H54 (cell line): ENCODE results near the gene KANSL2.
"Not testable (repeated sequence)": the region's sequence is repeated elsewhere in the genome, so short reads cannot be mapped to it uniquely, and the experiment has no call there.

Experiments used
- DNase-seq: peaks from one replicate; pipeline ENCODE4 v3.0.0; 2011; ENCODE audit warnings: low spot score, mixed read lengths; ENCODE audit not compliant: insufficient read length
- FAIRE-seq: peaks from 3 replicates; lab custom pipeline; 2011; peaks lifted over from hg19 to GRCh38; lab: Jason Lieb, UNC
- POLR2A ChIP-seq: IDR thresholded peaks from 2 replicates; pipeline ENCODE4 v1.6.1; 2011; ENCODE audit warnings: low read depth, mild to moderate bottlenecking, low read length

The KANSL2 gene

DNA sequence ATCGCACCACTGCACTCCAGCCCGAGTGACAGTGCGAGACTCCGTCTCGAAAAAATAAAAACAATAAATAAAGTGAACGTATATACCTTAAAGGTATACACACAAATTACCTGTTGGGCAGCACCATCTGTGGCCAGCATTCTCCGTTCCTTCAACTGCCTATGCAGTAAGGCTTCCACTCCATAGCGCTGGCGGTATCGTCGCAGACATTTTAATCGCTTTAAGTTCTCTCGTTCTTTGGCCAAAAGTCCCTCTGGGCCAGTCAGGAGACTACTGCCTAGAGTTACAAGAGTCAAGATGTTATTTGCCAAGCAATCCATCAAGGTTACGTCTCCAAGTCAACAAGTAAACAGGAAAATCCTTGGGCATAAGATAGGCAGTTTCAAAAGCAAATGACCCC, 13.0 kb downstream of the KANSL2 start:
- no peak for DNase-seq
- no peak for FAIRE-seq

DNA sequence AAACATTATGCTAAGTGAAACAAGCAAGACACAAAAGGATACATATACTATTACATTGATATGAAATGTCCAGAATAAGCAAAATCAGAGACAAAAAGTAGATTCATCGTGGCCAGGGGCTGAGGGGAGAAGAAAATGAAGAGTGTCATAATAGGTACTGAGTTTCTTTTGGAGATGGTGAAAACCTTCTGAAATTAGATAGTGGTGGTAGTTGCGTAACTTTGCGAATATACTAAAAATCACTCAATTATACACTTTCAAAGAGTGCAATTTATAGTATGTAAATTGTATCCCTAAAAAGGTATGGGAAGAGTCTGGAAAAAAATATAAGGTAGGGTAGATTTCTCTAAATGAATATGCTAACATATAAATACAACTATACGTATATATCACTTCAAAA, 22.2 kb downstream of the KANSL2 start:
- FAIRE-seq (no peak), DNase-seq (no peak)

More for the DNA sequence above, 13.0 kb downstream of the KANSL2 start:
- no peak for TF ChIP-seq POLR2A

DNA sequence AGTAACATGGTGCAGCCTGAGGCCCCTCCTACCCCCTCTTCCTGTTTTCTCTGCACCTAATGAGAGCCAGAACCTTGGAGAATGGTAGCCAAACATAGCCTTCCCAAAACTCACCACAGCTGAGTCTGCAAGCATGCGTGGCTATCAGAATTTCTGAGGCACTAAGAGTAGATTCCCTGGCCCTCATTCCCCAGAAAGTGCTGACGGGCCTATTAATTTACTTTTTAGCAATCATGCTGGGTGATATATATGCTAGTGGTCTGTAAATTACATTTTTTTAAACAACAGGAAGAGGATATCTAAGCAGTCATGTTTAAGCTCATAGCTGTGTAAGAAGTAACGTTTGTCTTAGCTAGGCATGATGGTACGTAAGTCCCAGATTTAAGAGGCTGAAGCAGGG, 30.4 kb downstream of the KANSL2 start:
- no peak for FAIRE-seq
- no peak for DNase-seq
- TF ChIP-seq POLR2A: no peak

More for the DNA sequence above, 22.2 kb downstream of the KANSL2 start:
- no peak for TF ChIP-seq POLR2A

DNA sequence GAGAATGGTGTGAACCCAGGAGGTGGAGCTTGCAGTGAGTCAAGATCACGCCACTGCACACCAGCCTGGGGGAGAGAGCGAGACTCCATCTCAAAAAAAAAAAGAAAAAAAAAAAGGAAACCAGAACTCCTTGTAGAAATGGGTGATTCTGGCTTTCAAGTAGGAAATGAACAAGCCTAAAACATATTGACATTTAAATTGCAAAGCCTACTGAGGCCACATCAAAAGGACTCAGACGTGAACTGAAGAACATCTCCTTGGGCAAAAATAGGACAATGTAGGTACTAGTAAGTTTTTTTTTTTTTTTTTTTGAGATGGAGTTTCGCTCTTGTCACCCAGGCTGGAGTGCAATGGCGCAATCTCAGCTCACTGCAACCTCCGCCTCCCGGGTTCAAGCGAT, 36.7 kb downstream of the KANSL2 start:
- not testable (repeated sequence) for DNase-seq, FAIRE-seq

DNA sequence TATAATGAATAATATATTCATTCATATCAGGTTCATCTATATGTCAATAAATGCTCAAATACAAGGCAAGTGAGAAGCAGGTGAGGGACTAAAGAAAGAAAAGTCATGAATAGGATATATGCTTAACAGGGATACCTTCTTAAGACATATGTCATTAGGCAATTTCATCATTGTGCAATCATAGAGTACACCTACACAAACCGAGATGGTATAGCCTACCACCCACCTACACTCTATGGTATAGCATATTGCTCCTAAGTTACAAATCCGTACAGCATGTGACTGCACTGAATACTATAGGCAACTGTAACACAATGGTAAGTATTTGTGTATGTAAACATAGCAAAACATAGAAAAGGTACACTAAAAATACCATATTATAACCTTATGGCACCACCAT, 39.0 kb downstream of the KANSL2 start:
- TF ChIP-seq POLR2A: no peak
- DNase-seq (no peak), FAIRE-seq (no peak)

DNA sequence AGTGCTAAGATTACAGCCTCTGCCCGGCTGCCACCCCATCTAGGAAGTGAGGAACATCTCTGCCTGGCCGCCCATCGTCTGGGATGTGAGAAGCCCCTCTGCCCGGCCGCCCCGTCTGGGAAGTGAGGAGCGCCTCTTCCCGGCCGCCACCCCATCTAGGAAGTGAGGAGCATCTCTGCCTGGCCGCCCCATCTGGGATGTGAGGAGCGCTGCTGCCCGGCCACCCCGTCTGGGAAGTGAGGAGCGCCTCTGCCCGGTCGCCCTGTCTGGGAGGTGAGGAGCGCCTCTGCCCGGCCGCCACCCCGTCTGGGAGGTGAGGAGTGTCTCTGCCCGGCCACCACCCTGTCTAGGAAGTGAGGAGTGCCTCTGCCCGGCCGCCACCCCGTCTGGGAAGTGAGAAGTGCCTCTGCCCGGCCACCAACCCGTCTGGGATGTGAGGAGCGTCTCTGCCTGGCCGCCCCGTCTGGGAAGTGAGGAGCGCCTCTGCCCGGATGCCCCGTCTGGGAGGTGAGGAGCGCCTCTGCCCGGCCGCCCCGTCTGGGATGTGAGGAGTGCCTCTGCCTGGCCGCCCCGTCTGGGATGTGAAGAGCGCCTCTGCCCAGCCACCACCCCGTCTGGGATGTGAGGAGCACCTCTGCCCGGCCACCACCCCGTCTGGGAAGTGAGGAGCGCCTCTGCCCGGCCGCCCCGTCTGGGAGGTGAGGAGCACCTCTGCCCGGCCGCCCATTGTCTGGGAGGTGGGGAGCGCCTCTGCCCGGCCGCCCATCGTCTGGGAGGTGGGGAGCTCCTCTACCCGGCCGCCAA, 40.1 kb downstream of the KANSL2 start:
- not testable (repeated sequence) for FAIRE-seq, DNase-seq

DNA sequence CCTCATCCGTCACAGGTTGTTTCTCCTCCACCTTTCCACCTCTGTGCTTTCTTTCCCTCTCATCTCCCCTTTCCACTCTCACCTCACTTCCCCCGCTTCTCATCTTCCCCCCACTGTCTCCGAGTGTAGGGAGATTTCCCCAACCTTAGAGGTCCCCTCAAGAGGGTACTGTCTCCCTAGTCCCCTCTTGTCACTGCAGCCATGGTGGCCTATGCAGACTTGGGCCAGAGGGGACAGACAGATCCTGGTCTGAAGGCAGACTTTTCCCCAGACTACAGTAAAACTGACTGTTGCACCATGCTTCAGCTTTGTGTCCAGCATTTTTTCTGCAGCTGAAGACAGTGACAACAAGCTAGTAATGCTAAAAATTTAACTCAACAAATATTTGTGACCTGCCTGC, 41.2 kb downstream of the KANSL2 start:
- FAIRE-seq (no peak), DNase-seq (no peak)
- TF ChIP-seq POLR2A: no peak

DNA sequence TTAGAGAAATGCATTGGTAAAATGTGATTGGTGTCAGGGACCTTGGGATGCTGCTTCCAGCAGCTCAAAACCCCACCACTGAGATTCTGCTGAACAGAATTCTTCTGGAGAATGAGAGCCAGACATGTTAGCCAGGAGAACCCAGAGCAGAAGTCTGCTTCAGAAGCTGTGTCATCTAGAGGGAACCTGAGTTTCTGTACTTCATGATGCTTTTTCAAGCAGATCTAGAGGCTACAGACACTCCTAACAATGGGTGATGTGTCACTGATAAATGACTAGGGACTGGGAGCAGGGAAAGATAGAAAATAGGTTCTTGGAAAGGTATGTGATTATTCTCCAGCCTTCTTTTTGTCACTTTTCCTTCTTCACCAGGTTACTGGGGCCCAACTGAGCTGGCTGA, 41.6 kb downstream of the KANSL2 start:
- TF ChIP-seq POLR2A: no peak
- FAIRE-seq (no peak), DNase-seq (no peak)

DNA sequence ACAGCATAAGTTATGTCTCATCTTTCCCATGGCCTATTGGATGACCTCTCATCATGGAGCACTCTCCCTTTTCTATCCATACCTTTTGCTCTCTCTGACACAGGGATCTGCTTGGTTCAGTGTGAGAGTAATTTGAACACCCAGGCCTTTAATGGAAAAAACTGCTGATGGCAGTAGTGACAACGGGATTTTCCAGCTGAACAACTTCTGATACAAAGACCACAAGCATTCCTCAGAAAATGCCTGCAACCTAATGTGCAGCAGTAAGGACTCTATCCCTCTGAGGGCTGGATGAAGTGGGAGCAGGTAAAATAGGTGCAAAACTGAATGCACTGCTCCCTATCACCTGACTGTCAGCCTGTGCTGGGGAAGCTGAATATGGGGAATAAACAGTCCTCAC, 51.0 kb downstream of the KANSL2 start:
- no peak for FAIRE-seq
- DNase-seq: no peak
- no peak for TF ChIP-seq POLR2A

DNA sequence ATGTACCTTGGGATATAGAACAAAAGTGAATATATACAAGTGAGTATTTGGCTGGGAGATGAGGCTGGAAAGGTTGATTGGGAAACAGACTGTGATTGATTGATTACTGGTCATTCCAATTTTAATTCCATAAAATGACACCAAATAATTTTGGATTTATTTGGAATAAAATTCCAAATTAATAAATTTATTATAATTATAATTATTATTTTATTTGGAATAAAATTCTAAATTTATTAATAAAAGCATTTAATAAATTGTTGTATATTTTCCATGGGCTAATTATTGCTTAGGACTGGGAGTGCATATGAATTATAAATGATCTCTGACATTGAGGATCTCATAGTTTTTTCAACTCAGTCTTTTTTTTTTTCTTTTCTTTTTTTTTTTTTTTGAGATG, 51.7 kb downstream of the KANSL2 start:
- TF ChIP-seq POLR2A: no peak
- FAIRE-seq: no peak

DNA sequence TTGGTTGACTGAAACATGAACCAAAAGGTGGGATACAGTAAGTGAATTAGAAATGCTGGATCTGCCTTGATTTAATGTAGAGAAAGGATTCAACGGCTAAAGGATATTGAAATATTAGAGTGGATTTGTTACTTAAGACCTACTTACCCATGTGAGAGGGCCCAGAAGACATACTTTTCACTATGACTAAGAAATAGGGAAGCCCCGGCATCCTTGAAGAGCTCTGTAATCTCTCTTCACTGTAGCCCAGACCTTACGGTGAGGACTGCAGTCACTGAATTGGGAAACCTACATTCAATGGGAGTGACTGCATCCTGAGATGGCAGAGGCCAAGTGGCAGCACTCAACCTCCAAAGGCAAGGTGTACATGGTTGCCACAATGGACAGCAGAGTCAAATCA, 52.5 kb downstream of the KANSL2 start:
- DNase-seq (no peak), FAIRE-seq (no peak)
- TF ChIP-seq POLR2A: no peak

More for the DNA sequence above, 51.7 kb downstream of the KANSL2 start:
- DNase-seq: no peak

DNA sequence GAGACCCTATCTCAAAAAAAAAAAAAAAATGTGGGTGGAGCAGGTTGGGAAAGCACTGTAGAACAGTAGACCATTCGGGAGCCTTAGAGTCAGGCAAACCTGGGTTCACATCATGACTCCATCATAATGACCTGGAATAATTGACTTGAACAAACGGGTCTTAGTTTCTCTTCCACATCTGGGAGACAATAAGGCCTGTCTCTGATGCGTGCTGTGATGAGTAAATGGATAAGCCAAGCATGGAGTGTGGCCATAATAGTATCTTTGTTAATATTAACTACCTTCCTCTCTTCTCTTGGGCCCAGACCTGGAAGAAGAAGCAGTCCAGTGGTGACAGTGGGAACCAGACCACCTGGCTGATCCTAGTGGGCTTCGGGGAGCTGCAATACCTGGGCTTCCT, 54.5 kb downstream of the KANSL2 start:
- FAIRE-seq (no peak), DNase-seq (no peak)
- no peak for TF ChIP-seq POLR2A

DNA sequence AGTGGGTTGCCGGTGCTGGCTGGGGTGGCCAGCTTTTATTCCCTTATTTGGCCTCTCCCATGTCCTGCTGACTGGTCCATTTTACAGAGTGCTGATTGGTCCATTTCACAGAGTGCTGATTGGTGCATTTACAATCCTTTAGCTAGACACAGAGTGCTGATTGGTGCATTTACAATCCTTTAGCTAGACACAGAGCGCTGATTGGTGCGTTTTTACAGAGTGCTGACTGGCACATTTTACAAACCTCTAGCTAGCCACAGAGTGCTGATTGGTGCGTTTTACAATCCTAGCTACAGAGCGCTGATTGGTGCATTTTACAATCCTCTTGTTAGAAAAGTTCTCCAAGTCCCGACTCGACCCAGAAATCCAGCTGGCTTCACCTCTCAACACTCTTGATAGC, 59.0 kb downstream of the KANSL2 start:
- not testable (repeated sequence) for FAIRE-seq, DNase-seq

DNA sequence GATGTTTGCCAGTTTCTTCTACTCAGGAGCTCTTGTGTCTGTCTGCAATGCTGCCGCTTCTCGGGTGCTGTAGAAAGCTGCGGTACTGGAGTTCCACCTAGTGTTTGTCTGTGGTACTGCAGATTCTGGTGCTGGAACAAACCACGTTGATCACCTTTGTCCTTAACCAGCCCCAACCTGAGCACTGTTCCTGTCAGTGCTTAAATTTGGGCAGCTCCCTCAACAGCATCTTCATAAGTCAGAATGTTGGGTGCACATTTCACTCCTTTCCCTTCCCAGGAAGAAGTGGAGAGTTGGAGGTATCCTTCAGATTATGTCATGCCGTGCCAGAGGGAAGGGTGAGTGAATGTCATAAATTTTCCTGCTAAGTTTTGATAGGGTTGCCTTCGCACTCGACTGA, 63.5 kb downstream of the KANSL2 start:
- FAIRE-seq (peak; percentile 95), DNase-seq (peak; percentile 56)
- TF ChIP-seq POLR2A: no peak

DNA sequence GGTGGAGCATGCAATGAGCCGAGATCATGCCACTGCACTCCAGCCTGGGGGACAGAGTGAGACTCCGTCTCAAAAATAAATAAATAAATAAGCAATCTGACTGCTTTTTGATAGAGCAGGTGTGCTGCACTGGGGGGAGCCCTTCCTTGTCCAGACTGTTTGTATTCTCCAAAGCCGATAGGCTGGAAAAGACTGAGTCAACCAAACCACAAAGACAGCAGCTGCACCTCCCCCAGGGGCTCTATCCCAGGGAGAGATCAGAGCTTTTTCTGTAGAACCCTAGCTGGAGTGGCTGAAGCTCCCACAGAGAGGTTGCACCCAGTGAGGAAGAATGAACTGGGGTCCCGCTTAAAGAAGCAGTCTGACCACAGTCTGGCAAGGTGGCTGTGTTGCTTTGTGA, 66.4 kb downstream of the KANSL2 start:
- FAIRE-seq: no peak
- no peak for TF ChIP-seq POLR2A
- no peak for DNase-seq
